ENCODE measurements around the gene VPS51. TPM values are rescaled to one million over a fixed set of nuclear protein-coding genes. Genes with fewer than 3 reads are reported as not detected.
A peak's percentile ranks its signal among the peaks of the same experiment; 100 is the strongest.

The VPS51 gene
- total RNA-seq, 2 experiments from 2014 or later = 94.3 to 123 TPM

DNA sequence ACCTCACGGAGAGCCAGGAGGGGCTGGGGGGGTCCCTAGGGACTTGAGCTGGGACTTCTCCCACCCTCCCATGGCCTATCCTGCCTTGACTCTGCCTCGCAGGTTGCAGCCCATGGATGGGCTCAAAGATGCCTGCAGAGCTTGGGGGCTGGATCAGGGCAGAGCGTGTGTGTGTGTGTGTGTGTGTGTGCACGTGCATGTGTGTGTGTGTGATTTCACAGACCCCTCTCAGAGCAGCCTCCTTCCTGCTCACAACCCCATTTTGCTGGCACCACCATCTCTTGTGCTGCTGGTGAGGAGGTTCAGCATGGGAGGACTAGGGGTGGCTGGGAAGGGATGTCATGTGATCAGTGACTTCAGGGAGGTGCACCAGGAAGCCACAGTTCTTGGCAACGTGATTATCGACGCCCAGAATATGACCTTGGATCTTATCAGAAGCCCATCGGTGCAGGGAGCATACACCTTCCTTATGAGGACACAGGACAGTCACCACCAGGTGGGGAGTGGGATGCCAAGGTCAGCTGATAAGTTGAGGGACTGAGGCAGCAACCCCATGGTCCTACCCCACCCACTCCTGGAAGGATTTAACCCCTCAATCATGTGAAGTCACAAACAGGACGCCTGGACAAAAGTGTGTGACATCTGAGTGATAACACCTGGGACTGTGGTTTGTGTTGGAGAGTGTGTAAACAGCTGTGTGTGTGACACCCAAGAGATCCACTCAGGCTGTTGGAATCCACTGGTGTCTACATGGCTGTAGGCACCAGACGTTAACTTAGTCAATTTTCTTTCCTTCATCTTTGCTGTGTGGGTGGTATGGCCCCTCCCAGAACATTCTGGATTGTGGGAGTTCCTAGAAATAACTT lies 35.8 kb upstream of the VPS51 start:
- ChIA-PET POLR2A (no interaction called here), CTCF (no interaction called here)
- Mint-ChIP-seq H3K9me3 (ENCODE audit: low read depth) (no peaks in the 10 kb centered on the region), H3K27ac (no peak overlapping the region), H3K27me3 (no peaks in the 10 kb centered on the region), H3K36me3 (ENCODE audit: low read depth) (no peaks in the 10 kb centered on the region), H3K4me3 (no peak overlapping the region), H3K4me1 (peaks cover 4% of the 10 kb centered on the region)
- intact Hi-C loops (cut with DNase I, micrococcal nuclease) = no loop called here
- no peak for DNase-seq
- ATAC-seq = no peak

DNA sequence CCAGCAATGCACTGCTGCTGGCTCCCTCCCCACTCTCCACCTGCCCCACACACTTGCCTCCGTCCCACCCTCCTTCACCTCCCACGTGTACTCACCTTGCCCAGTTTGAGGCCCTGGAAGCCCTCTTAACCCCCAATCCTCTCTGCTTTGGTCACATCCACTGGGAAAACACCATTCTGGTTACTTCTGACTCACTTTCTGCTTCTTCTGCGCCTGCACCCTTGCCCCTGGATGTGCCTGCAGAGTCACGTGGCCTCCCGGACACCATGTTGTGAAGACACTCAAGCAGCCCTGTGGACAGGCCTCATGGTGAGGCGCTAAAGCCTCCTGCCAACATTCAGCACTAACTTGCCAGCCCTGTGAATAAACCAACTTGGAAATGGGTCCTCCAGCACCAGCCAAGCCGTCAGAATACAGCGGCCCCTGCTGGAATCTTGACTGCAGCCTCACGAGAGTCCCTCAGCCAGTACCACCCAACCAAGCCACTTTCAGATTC lies 35.1 kb upstream of the VPS51 start:
- intact Hi-C loops (cut with DNase I, micrococcal nuclease) = no loop called here
- ATAC-seq = peak; percentile 36
- peak; percentile 33 for DNase-seq

DNA sequence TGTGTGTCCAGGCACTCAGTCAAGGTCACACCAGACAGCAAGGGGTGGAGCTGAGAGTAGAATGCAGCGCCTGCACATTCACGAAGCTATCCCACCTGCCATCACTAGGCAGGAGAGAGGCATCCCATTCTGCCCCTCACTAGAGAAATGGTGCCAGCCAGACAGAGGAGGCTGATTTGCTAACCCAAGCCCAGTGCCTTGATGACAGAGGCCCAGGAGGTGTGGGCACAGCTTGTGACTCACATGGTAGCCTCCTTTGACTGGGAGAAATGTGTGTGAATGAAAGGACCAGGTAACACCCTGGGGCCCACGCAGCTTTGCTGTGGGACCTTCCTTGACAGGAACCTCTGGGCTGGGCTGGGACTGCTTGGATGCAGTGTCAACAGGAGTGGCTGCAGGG lies 32.5 kb upstream of the VPS51 start:
- CTCF ChIA-PET = interaction anchor here (0.7 kb wide), 1 partner anchor 53 kb away, joined by 3 read pairs; no protein-coding TSS in a partner anchor
- peak; percentile 58 for ATAC-seq

More for the DNA sequence above, 35.1 kb upstream of the VPS51 start:
- H3K27me3 Mint-ChIP-seq = no peaks in the 10 kb centered on the region
- H3K36me3 Mint-ChIP-seq (ENCODE audit: low read depth) = no peaks in the 10 kb centered on the region
- ChIA-PET POLR2A (no interaction called here), CTCF (no interaction called here)
- H3K9me3 Mint-ChIP-seq (ENCODE audit: low read depth) = no peaks in the 10 kb centered on the region
- H3K4me1 Mint-ChIP-seq = peaks cover 4% of the 10 kb centered on the region
- no peak overlapping the region for H3K27ac Mint-ChIP-seq
- no peak overlapping the region for H3K4me3 Mint-ChIP-seq

GRCh38 chr11:65064847-65065240 lies 31.2 kb upstream of the VPS51 start:
- Mint-ChIP-seq H3K9me3 (ENCODE audit: low read depth) (no peaks in the 10 kb centered on the region), H3K4me1 (peaks cover 4% of the 10 kb centered on the region), H3K36me3 (ENCODE audit: low read depth) (no peaks in the 10 kb centered on the region), H3K27me3 (no peaks in the 10 kb centered on the region), H3K27ac (no peak overlapping the region), H3K4me3 (no peak overlapping the region)
- no peak for ATAC-seq
- no peak for DNase-seq
- CTCF ChIA-PET = interaction anchor here (0.6 to 0.9 kb wide), 2 partner anchors 75 to 265 kb away, joined by 3 read pairs; no protein-coding TSS in a partner anchor
- intact Hi-C loops (cut with DNase I, micrococcal nuclease) = no loop called here
- POLR2A ChIA-PET = interaction anchor here (1.4 kb wide), 1 partner anchor 12 kb away, joined by 3 read pairs; no protein-coding TSS in a partner anchor

More for the DNA sequence above, 32.5 kb upstream of the VPS51 start:
- no peak for DNase-seq
- intact Hi-C loops (cut with DNase I, micrococcal nuclease) = no loop called here
- POLR2A ChIA-PET = interaction anchor here (0.6 to 1.4 kb wide), 2 partner anchors 13 to 17 kb away, joined by 3 to 7 read pairs; no protein-coding TSS in a partner anchor
- no peaks in the 10 kb centered on the region for H3K27me3 Mint-ChIP-seq
- no peak overlapping the region for H3K27ac Mint-ChIP-seq
- H3K36me3 Mint-ChIP-seq (ENCODE audit: low read depth) = no peaks in the 10 kb centered on the region
- peaks cover 4% of the 10 kb centered on the region for H3K4me1 Mint-ChIP-seq
- H3K4me3 Mint-ChIP-seq = no peak overlapping the region
- H3K9me3 Mint-ChIP-seq (ENCODE audit: low read depth) = no peaks in the 10 kb centered on the region

- H3K27me3 Mint-ChIP-seq = no peaks in the 10 kb centered on the region
- no peak for DNase-seq
- no peak overlapping the region for H3K27ac Mint-ChIP-seq
- ATAC-seq = no peak
- intact Hi-C loops (cut with DNase I, micrococcal nuclease) = no loop called here
- ChIA-PET CTCF (no interaction called here), POLR2A (no interaction called here)
- no peaks in the 10 kb centered on the region for H3K36me3 Mint-ChIP-seq (ENCODE audit: low read depth)
- no peaks in the 10 kb centered on the region for H3K9me3 Mint-ChIP-seq (ENCODE audit: low read depth)
- H3K4me1 Mint-ChIP-seq = peaks cover 2% of the 10 kb centered on the region
- no peak overlapping the region for H3K4me3 Mint-ChIP-seq
Measured at GRCh38 chr11:65065851-65066250, 30.2 kb upstream of the VPS51 start.

- no peaks in the 10 kb centered on the region for H3K27me3 Mint-ChIP-seq
- no peak overlapping the region for H3K4me3 Mint-ChIP-seq
- H3K4me1 Mint-ChIP-seq = no peaks in the 10 kb centered on the region
- ChIA-PET CTCF (no interaction called here), POLR2A (no interaction called here)
- no peaks in the 10 kb centered on the region for H3K9me3 Mint-ChIP-seq (ENCODE audit: low read depth)
- DNase-seq = no peak
- no peak for ATAC-seq
- intact Hi-C loops (cut with DNase I, micrococcal nuclease) = no loop called here
- no peaks in the 10 kb centered on the region for H3K36me3 Mint-ChIP-seq (ENCODE audit: low read depth)
- H3K27ac Mint-ChIP-seq = no peak overlapping the region
Measured at GRCh38 chr11:65066315-65066714, 29.7 kb upstream of the VPS51 start.

DNA sequence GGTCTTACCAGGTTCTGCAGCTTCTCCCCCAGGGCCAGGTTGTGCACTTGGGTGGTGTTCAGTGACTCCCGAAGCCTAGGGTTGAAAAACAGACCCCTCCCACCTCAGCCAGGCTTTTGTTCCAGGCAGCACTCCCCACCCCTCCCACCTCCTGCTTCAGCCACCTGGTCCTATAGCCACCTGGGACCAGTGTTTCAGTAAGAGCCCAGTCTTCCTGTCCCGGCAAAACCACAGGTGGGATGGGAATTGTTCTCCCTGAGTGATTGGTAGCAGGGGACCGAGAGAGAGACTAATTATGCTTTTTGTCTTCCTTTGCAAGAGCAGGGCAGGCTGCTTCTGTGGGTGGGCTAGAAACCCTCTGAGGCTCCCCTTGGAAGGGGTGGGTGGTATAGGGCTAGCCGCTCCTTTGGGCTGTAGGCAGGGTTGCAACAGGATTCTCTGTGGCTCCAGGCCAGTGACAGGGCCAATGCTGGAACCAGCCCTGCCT lies 29.2 kb upstream of the VPS51 start:
- ChIA-PET CTCF (no interaction called here), POLR2A (no interaction called here)
- no peak overlapping the region for H3K4me3 Mint-ChIP-seq
- no peak overlapping the region for H3K27ac Mint-ChIP-seq
- intact Hi-C loops (cut with DNase I, micrococcal nuclease) = no loop called here
- DNase-seq = no peak
- ATAC-seq = no peak
- H3K9me3 Mint-ChIP-seq (ENCODE audit: low read depth) = no peaks in the 10 kb centered on the region
- H3K27me3 Mint-ChIP-seq = no peaks in the 10 kb centered on the region
- no peaks in the 10 kb centered on the region for H3K36me3 Mint-ChIP-seq (ENCODE audit: low read depth)
- no peaks in the 10 kb centered on the region for H3K4me1 Mint-ChIP-seq

DNA sequence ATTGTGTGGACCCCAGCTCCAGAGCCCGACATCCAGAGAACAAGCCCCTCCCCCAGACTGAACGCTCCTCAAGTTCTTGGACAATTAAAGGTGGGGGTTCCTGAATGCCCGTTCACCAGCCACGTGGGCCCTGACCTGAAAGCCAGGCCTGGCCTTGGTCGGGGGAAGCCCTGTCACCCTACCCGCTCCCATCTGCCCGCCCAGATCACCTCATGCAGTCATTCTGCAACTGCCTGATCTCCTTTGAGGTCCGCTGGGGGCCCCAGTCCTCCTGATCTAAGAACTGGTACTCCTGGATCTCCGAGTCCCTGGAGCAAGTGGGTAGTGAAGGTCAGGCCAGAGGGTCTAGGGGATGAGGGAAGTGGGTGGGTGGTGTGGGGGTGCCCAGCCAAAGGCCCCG lies 28.6 kb upstream of the VPS51 start:
- no peaks in the 10 kb centered on the region for H3K4me1 Mint-ChIP-seq
- CTCF ChIA-PET = no interaction called here
- intact Hi-C loops (cut with DNase I, micrococcal nuclease) = no loop called here

DNA sequence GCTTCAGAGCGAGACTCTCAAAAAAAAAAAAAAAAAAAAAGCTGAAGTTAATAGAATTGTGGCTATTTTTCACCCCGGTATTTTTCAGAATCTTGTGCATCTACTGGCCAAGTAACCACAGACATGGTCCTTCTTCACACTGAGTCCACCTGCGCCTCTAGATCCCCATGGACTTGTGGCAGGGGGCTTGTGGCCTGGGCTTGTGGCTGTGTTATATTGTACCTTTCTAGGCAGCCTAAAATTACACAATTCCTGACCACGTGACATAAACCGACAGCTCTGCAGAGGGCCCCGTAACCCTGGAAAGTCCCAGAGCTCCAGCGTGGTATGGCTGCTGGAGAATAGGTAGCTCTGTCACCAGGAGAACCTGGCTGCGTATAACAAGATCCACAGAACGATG lies 26.8 kb upstream of the VPS51 start:
- intact Hi-C loops (cut with DNase I, micrococcal nuclease) = no loop called here
- ATAC-seq = no peak
- H3K4me1 Mint-ChIP-seq = no peaks in the 10 kb centered on the region
- DNase-seq = no peak
- H3K4me3 Mint-ChIP-seq = no peak overlapping the region
- ChIA-PET POLR2A (interaction anchor here (1.4 kb wide), 1 partner anchor 9 kb away, joined by 3 read pairs; no protein-coding TSS in a partner anchor), CTCF (no interaction called here)
- no peak overlapping the region for H3K27ac Mint-ChIP-seq
- no peaks in the 10 kb centered on the region for H3K36me3 Mint-ChIP-seq (ENCODE audit: low read depth)
- no peaks in the 10 kb centered on the region for H3K9me3 Mint-ChIP-seq (ENCODE audit: low read depth)
- H3K27me3 Mint-ChIP-seq = no peaks in the 10 kb centered on the region

More for the DNA sequence above, 28.6 kb upstream of the VPS51 start:
- H3K27ac Mint-ChIP-seq = no peak overlapping the region
- no peaks in the 10 kb centered on the region for H3K9me3 Mint-ChIP-seq (ENCODE audit: low read depth)
- POLR2A ChIA-PET = no interaction called here
- no peaks in the 10 kb centered on the region for H3K27me3 Mint-ChIP-seq
- DNase-seq (no peak), ATAC-seq (no peak)
- no peak overlapping the region for H3K4me3 Mint-ChIP-seq
- H3K36me3 Mint-ChIP-seq (ENCODE audit: low read depth) = no peaks in the 10 kb centered on the region

GRCh38 chr11:65071907-65072630 lies 23.9 kb upstream of the VPS51 start:
- ATAC-seq (peak; percentile 4), DNase-seq (no peak)
- Mint-ChIP-seq H3K27ac (no peak overlapping the region), H3K36me3 (ENCODE audit: low read depth) (peaks cover 8% of the 10 kb centered on the region), H3K9me3 (ENCODE audit: low read depth) (no peaks in the 10 kb centered on the region), H3K27me3 (no peaks in the 10 kb centered on the region), H3K4me1 (no peaks in the 10 kb centered on the region), H3K4me3 (no peak overlapping the region)
- CTCF ChIA-PET = no interaction called here
- POLR2A ChIA-PET = no interaction called here
- intact Hi-C loops (cut with DNase I, micrococcal nuclease) = no loop called here

DNA sequence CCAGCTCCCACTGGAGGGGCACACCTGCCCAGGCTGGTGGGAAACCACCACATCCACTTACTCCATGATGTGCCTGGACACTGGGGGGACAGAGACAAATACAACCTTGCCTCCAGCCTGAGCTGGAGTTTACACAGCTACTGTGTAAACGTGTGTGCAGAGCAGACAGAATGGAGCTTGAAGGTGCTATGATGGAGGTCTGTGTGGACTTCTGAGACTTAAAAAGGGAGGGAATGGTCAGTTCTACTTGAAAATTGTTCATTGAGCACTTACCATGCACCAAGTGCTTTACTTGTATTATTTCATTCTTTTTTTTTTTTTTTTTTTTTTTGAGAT lies 23.4 kb upstream of the VPS51 start:
- Mint-ChIP-seq H3K36me3 (ENCODE audit: low read depth) (peaks cover 14% of the 10 kb centered on the region), H3K4me3 (no peak overlapping the region), H3K9me3 (ENCODE audit: low read depth) (no peaks in the 10 kb centered on the region), H3K4me1 (no peaks in the 10 kb centered on the region), H3K27ac (no peak overlapping the region), H3K27me3 (no peaks in the 10 kb centered on the region)
- ChIA-PET CTCF (no interaction called here), POLR2A (no interaction called here)
- intact Hi-C loops (cut with DNase I, micrococcal nuclease) = no loop called here
- ATAC-seq (no peak), DNase-seq (no peak)

GRCh38 chr11:65077451-65077850 lies 18.6 kb upstream of the VPS51 start:
- Mint-ChIP-seq H3K9me3 (ENCODE audit: low read depth) (no peaks in the 10 kb centered on the region), H3K36me3 (ENCODE audit: low read depth) (peaks cover 55% of the 10 kb centered on the region), H3K27me3 (no peaks in the 10 kb centered on the region), H3K27ac (no peak overlapping the region), H3K4me1 (peaks cover 30% of the 10 kb centered on the region), H3K4me3 (no peak overlapping the region)
- DNase-seq (no peak), ATAC-seq (no peak)
- ChIA-PET CTCF (interaction anchor here (0.6 kb wide), 1 partner anchor 72 kb away, joined by 4 read pairs; no protein-coding TSS in a partner anchor), POLR2A (no interaction called here)
- intact Hi-C loops (cut with DNase I, micrococcal nuclease) = no loop called here

All from activated CD4-positive, alpha-beta T cell treated with anti-CD3 and anti-CD28 coated beads for 36 hours (primary cell).